Measurements from ENCODE around the gene ARHGAP27. TPM values are rescaled to one million over a fixed set of nuclear protein-coding genes. Genes with fewer than 3 reads are reported as not detected.

ARHGAP27 gene
- total and polyA plus RNA-seq, 9 of the 15 experiments (the other 6 are each of a cell fraction or from before 2014, with no cell fraction given), result 0.04 to 4.6 (median 2.1) TPM

GRCh38 chr17:45408611-45409421, 23.9 kb downstream of the ARHGAP27 start:
- in situ Hi-C loops (cut with MboI), result loop anchor here (25.0 kb wide), 1 partner anchor 428 kb away; the partner anchor contains the start of gene SPPL2C

More at GRCh38 chr17:45408611-45409421, 23.9 kb downstream of the ARHGAP27 start:
- Histone ChIP-seq H3K4me1 (replicated peaks in 1 of 2; ENCODE audit: control insufficient read depth in 2 of 2, insufficient read depth in 2 of 2, low read length in 2 of 2) (peaks cover 2 to 23% of the 10 kb centered on the region in 2 experiments; a peak in 4 of 5 replicates), H3K4me2 (ENCODE audit: insufficient read depth, low read length) (no peak overlapping the region), H4K20me1 (replicated peaks; ENCODE audit: control insufficient read depth, insufficient read depth, low read length) (peaks cover 5% of the 10 kb centered on the region; the same call in 1 of the 2 replicates), H3K4me3 (no peak overlapping the region), H3K27ac (ENCODE audit: extremely low read depth, low read depth, low read length) (no peak overlapping the region), H3K27me3 (ENCODE audit: control insufficient read depth in 2 of 2, insufficient read depth in 2 of 2, low read length in 2 of 2) (no peaks in the 10 kb centered on the region), H3K9me1 (ENCODE audit: control insufficient read depth, insufficient read depth, low read length) (peaks cover 2% of the 10 kb centered on the region), H3K9me3 (replicated peaks; ENCODE audit: control insufficient read depth, insufficient read depth, low read depth, low read length) (no peaks in the 10 kb centered on the region), H3K79me2 (ENCODE audit: control insufficient read depth, insufficient read depth, low read length) (no peaks in the 10 kb centered on the region), H2AFZ (ENCODE audit: low read depth, low read length) (no peak overlapping the region), H3K36me3 (ENCODE audit: control insufficient read depth, insufficient read depth, low read length) (no peaks in the 10 kb centered on the region), H3K9ac (ENCODE audit: insufficient read depth in 1 of 2, low read depth in 2 of 2, low read length in 2 of 2) (peak overlapping the region in 1 of 2 experiments; percentile 55; a peak in 1 of 4 replicates)
- intact Hi-C loops (cut with micrococcal nuclease), result no loop called here
- no peak for ATAC-seq
- ChIA-PET CTCF (ENCODE audit: low intra/inter-chr PET ratio) (no interaction called here), POLR2A (interaction anchor here (0.7 to 1.0 kb wide), 2 partner anchors 15 to 260 kb away, joined by 3 to 5 read pairs; no protein-coding TSS in a partner anchor)
- FAIRE-seq, result peak; percentile 57
- 7% methylated on average over 10 of the region's 11 CpGs for WGBS (ENCODE audit: insufficient coverage, low coverage, missing lambda C conversion rate)
- BruUV-seq (replicated peaks), result no TSS peak
- TF ChIP-seq ZNF41 (CRISPR knock-in tag; conservative IDR thresholded peaks at IDR 0.05), result no peak
- peak; percentile 47; the same call in 1 of the 2 replicates for TF ChIP-seq TFAP4 (CRISPR knock-in tag; IDR thresholded peaks at IDR 0.05; ENCODE audit: borderline replicate concordance)
- no peak for TF ChIP-seq ZNF644 (tag; IDR thresholded peaks at IDR 0.05; ENCODE audit: low read depth)
- no peak for DNase-seq (ENCODE audit: extremely low read depth in 1 of 4, low spot score in 3 of 4)
